ENCODE results near the gene MSTN. TPM values are rescaled to one million over a fixed set of nuclear protein-coding genes. Genes with fewer than 3 reads are reported as not detected.

The MSTN gene
- total RNA-seq, 1 experiment from 2014 or later = not detected

DNA sequence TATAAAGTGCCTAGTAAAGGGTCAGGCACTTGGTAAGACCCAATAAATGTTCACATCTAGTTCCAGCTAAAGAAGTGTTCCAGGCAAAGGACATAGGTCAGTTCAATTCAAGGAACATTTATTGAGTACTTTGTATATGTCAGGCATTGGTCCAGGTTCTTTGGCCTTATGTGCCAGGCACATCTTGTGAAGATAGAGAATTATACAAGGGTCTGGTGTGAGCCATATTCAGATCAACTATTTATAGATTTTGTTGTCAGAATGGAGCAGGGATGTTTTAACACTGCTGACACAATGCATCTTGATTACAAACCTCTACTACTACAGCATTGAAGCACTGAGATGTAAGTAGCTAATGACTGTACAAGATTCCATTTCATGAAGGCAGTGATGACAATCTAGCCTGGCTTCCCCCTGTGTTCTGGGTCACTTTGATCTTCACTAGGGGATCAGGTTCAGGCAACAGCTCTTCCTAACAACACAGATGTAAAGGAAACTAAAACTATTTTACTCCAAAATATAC is 18.1 kb upstream of the MSTN start:
- Histone ChIP-seq H3K4me1 (ENCODE audit: insufficient read depth, low read length) (no peaks in the 10 kb centered on the region), H4K8ac (replicated peaks; ENCODE audit: insufficient read length, low read depth, low read length) (no peak overlapping the region), H3K4me2 (ENCODE audit: insufficient read depth, insufficient read length, low read length) (no peak overlapping the region), H3K9ac (ENCODE audit: extremely low read depth, insufficient read length, low read length) (no peak overlapping the region), H3K23ac (ENCODE audit: insufficient read length, low read depth, low read length) (no peak overlapping the region), H3K27me3 (ENCODE audit: insufficient read depth, low read length) (no peaks in the 10 kb centered on the region), H2AFZ (ENCODE audit: low read length) (no peak overlapping the region), H2BK20ac (ENCODE audit: low read depth, low read length, poor library complexity, severe bottlenecking) (no peak overlapping the region), H2BK5ac (ENCODE audit: insufficient read length, low read length) (no peak overlapping the region), H2AK5ac (ENCODE audit: insufficient read length, low read length) (no peak overlapping the region), H2BK120ac (ENCODE audit: low read depth, low read length, poor library complexity, severe bottlenecking) (no peak overlapping the region), H2BK15ac (ENCODE audit: low read depth, low read length) (no peak overlapping the region), H3T11ph (ENCODE audit: low read length) (no peak overlapping the region), H3K4ac (ENCODE audit: low read depth, low read length) (no peak overlapping the region), H2BK12ac (ENCODE audit: insufficient read length, low read depth, low read length) (no peak overlapping the region), H4K5ac (ENCODE audit: insufficient read length, low read depth, low read length) (no peak overlapping the region), H4K20me1 (ENCODE audit: control insufficient read depth, insufficient read depth, insufficient read length) (no peaks in the 10 kb centered on the region), H3K18ac (ENCODE audit: insufficient read length, low read depth, low read length) (no peak overlapping the region), H3K56ac (ENCODE audit: insufficient read length, low read depth, low read length) (no peak overlapping the region), H4K91ac (ENCODE audit: insufficient read length, low read depth, low read length) (no peak overlapping the region), H3K27ac (ENCODE audit: insufficient read length, low read depth, low read length) (no peak overlapping the region), H3K23me2 (ENCODE audit: insufficient read length, low read depth, low read length, poor library complexity, severe bottlenecking) (no peaks in the 10 kb centered on the region), H3K79me2 (ENCODE audit: insufficient read depth, low read length) (no peaks in the 10 kb centered on the region), H3K9me3 (ENCODE audit: control insufficient read depth, low read depth, low read length) (no peaks in the 10 kb centered on the region), H3K79me1 (ENCODE audit: insufficient read depth, low read depth, low read length, poor library complexity, severe bottlenecking) (no peaks in the 10 kb centered on the region), H3K14ac (ENCODE audit: insufficient read depth, low read length) (no peak overlapping the region)
- H3K9me3 Mint-ChIP-seq = peaks cover 0 to 2% of the 10 kb centered on the region in 2 experiments; a peak in 2 of 5 replicates
- no peaks in the 10 kb centered on the region for H3K27me3 Mint-ChIP-seq (ENCODE audit: low read depth)
- no peaks in the 10 kb centered on the region for H3K36me3 Mint-ChIP-seq (ENCODE audit: insufficient read depth in 1 of 3, low read depth in 3 of 3)
- H3K4me3 Mint-ChIP-seq = no peak overlapping the region
- H3K27ac Mint-ChIP-seq = no peak overlapping the region
- TF ChIP-seq, protein P1, sequence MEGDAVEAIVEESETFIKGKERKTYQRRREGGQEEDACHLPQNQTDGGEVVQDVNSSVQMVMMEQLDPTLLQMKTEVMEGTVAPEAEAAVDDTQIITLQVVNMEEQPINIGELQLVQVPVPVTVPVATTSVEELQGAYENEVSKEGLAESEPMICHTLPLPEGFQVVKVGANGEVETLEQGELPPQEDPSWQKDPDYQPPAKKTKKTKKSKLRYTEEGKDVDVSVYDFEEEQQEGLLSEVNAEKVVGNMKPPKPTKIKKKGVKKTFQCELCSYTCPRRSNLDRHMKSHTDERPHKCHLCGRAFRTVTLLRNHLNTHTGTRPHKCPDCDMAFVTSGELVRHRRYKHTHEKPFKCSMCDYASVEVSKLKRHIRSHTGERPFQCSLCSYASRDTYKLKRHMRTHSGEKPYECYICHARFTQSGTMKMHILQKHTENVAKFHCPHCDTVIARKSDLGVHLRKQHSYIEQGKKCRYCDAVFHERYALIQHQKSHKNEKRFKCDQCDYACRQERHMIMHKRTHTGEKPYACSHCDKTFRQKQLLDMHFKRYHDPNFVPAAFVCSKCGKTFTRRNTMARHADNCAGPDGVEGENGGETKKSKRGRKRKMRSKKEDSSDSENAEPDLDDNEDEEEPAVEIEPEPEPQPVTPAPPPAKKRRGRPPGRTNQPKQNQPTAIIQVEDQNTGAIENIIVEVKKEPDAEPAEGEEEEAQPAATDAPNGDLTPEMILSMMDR (conservative IDR thresholded peaks at IDR 0.05) = no peak
- peaks cover 6 to 8% of the 10 kb centered on the region in 2 experiments for H3K4me1 Mint-ChIP-seq
- DNase-seq = no peak
